ENCODE data around the gene ANXA2. TPM values are rescaled to one million over a fixed set of nuclear protein-coding genes. Genes with fewer than 3 reads are reported as not detected.
"Not testable (repeated sequence)": the region's sequence is repeated elsewhere in the genome, so short reads cannot be mapped to it uniquely, and the experiment has no call there.

The ANXA2 gene
- total and polyA plus RNA-seq, 2 experiments from 2014 or later: 4,692 to 6,052 TPM

- H2AFZ ChIP-seq: no peak overlapping the region
- TF ChIP-seq EZH2 (IDR thresholded peaks at IDR 0.05; ENCODE audit: insufficient read depth, poor library complexity, severe bottlenecking) (no peak), EZH2phosphoT487 (IDR thresholded peaks at IDR 0.05; ENCODE audit: insufficient read depth, low read depth) (no peak)
- no peak for DNase-seq
- peak overlapping the region; percentile 72 for H3K4me2 ChIP-seq (ENCODE audit: unreplicated experiment)
- no peak overlapping the region for H3K9ac ChIP-seq
- WGBS, 2 experiments (ENCODE audit: low coverage in 1 of 2, low lambda C conversion rate in 2 of 2, missing lambda C conversion rate in 2 of 2): 34 to 45% methylated on average over 2 of the region's 2 CpGs
- peak overlapping the region; percentile 57 for H3K27ac ChIP-seq
- no peaks in the 10 kb centered on the region for H3K27me3 ChIP-seq (replicated peaks; ENCODE audit: insufficient read depth)
- H3K4me1 ChIP-seq (ENCODE audit: insufficient read depth): peaks cover 45% of the 10 kb centered on the region
- peak overlapping the region; percentile 28; the same call in 1 of the 2 replicates for H3K4me3 ChIP-seq
- in situ Hi-C loops (cut with MboI): no loop called here
- no peaks in the 10 kb centered on the region for H3K36me3 ChIP-seq (ENCODE audit: low read depth)
- H4K20me1 ChIP-seq (ENCODE audit: insufficient read depth): no peaks in the 10 kb centered on the region
- no peaks in the 10 kb centered on the region for H3K9me2 ChIP-seq (ENCODE audit: insufficient read depth)
- H3F3A ChIP-seq (ENCODE audit: insufficient read depth): peaks cover 50% of the 10 kb centered on the region
- peaks cover 5% of the 10 kb centered on the region for H3K79me2 ChIP-seq (ENCODE audit: insufficient read depth)
- H3K9me3 ChIP-seq (ENCODE audit: low read depth): no peaks in the 10 kb centered on the region
Measured at GRCh38 chr15:60406513-60407414, 9.0 kb upstream of the ANXA2 start.

GRCh38 chr15:60405399-60405798 is 7.6 kb upstream of the ANXA2 start:
- no peaks in the 10 kb centered on the region for H3K36me3 ChIP-seq (ENCODE audit: low read depth)
- DNase-seq: no peak
- no peak for TF ChIP-seq EZH2 (IDR thresholded peaks at IDR 0.05; ENCODE audit: insufficient read depth, poor library complexity, severe bottlenecking)
- no peak for TF ChIP-seq EZH2phosphoT487 (IDR thresholded peaks at IDR 0.05; ENCODE audit: insufficient read depth, low read depth)
- H3F3A ChIP-seq (ENCODE audit: insufficient read depth): peaks cover 62% of the 10 kb centered on the region
- H3K9me2 ChIP-seq (ENCODE audit: insufficient read depth): no peaks in the 10 kb centered on the region
- WGBS, 2 experiments (ENCODE audit: low coverage in 1 of 2, low lambda C conversion rate in 2 of 2, missing lambda C conversion rate in 2 of 2): 60 to 73% methylated on average over 2 of the region's 2 CpGs
- H3K4me3 ChIP-seq: no peak overlapping the region
- H3K79me2 ChIP-seq (ENCODE audit: insufficient read depth): peaks cover 14% of the 10 kb centered on the region
- H2AFZ ChIP-seq: no peak overlapping the region
- no peak overlapping the region for H3K4me2 ChIP-seq (ENCODE audit: unreplicated experiment)
- in situ Hi-C loops (cut with MboI): no loop called here
- H3K9me3 ChIP-seq (ENCODE audit: low read depth): no peaks in the 10 kb centered on the region
- no peaks in the 10 kb centered on the region for H4K20me1 ChIP-seq (ENCODE audit: insufficient read depth)
- H3K9ac ChIP-seq: no peak overlapping the region
- no peak overlapping the region for H3K27ac ChIP-seq
- no peaks in the 10 kb centered on the region for H3K27me3 ChIP-seq (replicated peaks; ENCODE audit: insufficient read depth)
- peaks cover 57% of the 10 kb centered on the region for H3K4me1 ChIP-seq (ENCODE audit: insufficient read depth)

DNA sequence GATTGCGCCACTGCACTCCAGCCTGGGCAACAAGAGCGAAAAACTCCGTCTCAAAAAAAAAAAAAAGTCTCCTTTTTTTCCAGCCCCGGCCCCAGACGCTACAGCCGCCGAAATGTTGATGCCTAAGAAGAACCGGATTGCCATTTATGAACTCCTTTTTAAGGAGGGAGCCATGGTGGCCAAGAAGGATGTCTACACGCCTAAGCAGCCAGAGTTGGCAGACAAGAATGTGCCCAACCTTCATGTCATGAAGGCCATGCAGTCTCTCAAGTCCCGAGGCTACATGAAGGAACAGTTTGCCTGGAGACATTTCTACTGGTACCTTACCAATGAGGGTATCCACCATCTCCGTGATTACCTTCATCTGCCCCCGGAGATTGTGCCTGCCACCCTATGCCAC is 6.6 kb upstream of the ANXA2 start:
- Histone ChIP-seq H3K79me2 (ENCODE audit: insufficient read depth) (peaks cover 14% of the 10 kb centered on the region), H3F3A (ENCODE audit: insufficient read depth) (peaks cover 73% of the 10 kb centered on the region), H3K4me1 (ENCODE audit: insufficient read depth) (peaks cover 68% of the 10 kb centered on the region)
- H3K4me2 ChIP-seq (ENCODE audit: unreplicated experiment); H3K9me3 ChIP-seq (ENCODE audit: low read depth); H3K36me3 ChIP-seq (ENCODE audit: low read depth); H3K27ac ChIP-seq; H3K4me3 ChIP-seq; H3K9ac ChIP-seq; H4K20me1 ChIP-seq (ENCODE audit: insufficient read depth); H3K9me2 ChIP-seq (ENCODE audit: insufficient read depth); H3K27me3 ChIP-seq (replicated peaks; ENCODE audit: insufficient read depth); H2AFZ ChIP-seq; in situ Hi-C loops (cut with MboI); DNase-seq: not testable (repeated sequence)
- WGBS, 2 experiments (ENCODE audit: low coverage in 1 of 2, low lambda C conversion rate in 2 of 2, missing lambda C conversion rate in 2 of 2): 93 to 97% methylated on average over 11 to 12 of the region's 12 CpGs

DNA sequence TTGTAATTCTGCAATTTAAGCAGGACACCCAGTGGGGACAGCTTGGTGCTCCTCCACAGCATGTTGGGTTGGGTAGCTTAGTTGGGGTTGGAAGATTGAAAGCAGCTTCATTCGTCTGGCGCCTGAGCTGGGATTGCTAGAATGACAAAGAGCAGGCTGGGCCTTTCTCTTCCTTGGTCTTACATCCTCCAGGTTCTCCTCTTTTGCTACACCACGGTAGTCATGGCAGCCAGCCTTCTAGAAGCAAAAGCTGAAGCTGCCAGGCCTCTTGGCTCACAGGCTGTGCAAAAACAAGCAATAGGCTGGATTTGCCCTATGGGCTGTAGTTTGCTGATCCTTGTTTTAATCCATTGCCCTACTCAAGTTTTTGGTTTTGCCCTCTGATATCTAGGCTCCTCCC is 3.2 kb upstream of the ANXA2 start:
- DNase-seq: peak; percentile 61
- Histone ChIP-seq H3K9ac (no peak overlapping the region), H3F3A (ENCODE audit: insufficient read depth) (peaks cover 57% of the 10 kb centered on the region), H3K9me2 (ENCODE audit: insufficient read depth) (no peaks in the 10 kb centered on the region), H3K4me2 (ENCODE audit: unreplicated experiment) (no peak overlapping the region), H4K20me1 (ENCODE audit: insufficient read depth) (no peaks in the 10 kb centered on the region), H3K27ac (peak overlapping the region; percentile 100), H3K36me3 (ENCODE audit: low read depth) (peaks cover 10% of the 10 kb centered on the region), H3K9me3 (ENCODE audit: low read depth) (no peaks in the 10 kb centered on the region), H3K4me3 (no peak overlapping the region), H3K27me3 (replicated peaks; ENCODE audit: insufficient read depth) (no peaks in the 10 kb centered on the region), H3K4me1 (ENCODE audit: insufficient read depth) (peaks cover 42% of the 10 kb centered on the region), H3K79me2 (ENCODE audit: insufficient read depth) (peaks cover 31% of the 10 kb centered on the region), H2AFZ (no peak overlapping the region)
- TF ChIP-seq EZH2phosphoT487 (IDR thresholded peaks at IDR 0.05; ENCODE audit: insufficient read depth, low read depth) (no peak), EZH2 (IDR thresholded peaks at IDR 0.05; ENCODE audit: insufficient read depth, poor library complexity, severe bottlenecking) (no peak)
- WGBS, 2 experiments (ENCODE audit: low coverage in 1 of 2, low lambda C conversion rate in 2 of 2, missing lambda C conversion rate in 2 of 2): 32 to 40% methylated on average over 3 of the region's 3 CpGs
- in situ Hi-C loops (cut with MboI): no loop called here

Measured in GM23248 (cell line).